Endodermal cell (in vitro differentiated cells): Measurements from ENCODE around the gene SEMA5A. TPM values are rescaled to one million over a fixed set of nuclear protein-coding genes. Genes with fewer than 3 reads are reported as not detected.

Experiments
- DNase-seq: peaks from one replicate; pipeline ENCODE4 v3.0.0-alpha.2; 2017
- H3K27ac ChIP-seq: 2 replicates; pipeline ENCODE4 v1.5.1; 2013; ENCODE audit warnings: mild to moderate bottlenecking, low read depth, low read length, moderate library complexity
- H3K27me3 ChIP-seq: 2 replicates; pipeline ENCODE4 v1.6.1; 2013; ENCODE audit warnings: mild to moderate bottlenecking, low read length, moderate library complexity; ENCODE audit not compliant: insufficient read depth, control insufficient read depth, poor library complexity, severe bottlenecking
- H3K36me3 ChIP-seq: 2 replicates; pipeline ENCODE4 v1.7.0; 2013; ENCODE audit warnings: mild to moderate bottlenecking, low read length, moderate library complexity; ENCODE audit not compliant: control insufficient read depth, insufficient read depth
- H3K4me1 ChIP-seq: one replicate; pipeline ENCODE4 v1.7.0; 2013; ENCODE audit warnings: low read length; ENCODE audit not compliant: control insufficient read depth, insufficient read depth
- H3K4me3 ChIP-seq: 2 replicates; pipeline ENCODE4 v1.5.1; 2013; ENCODE audit warnings: mild to moderate bottlenecking, low read length, moderate library complexity
- H3K9ac ChIP-seq: 2 replicates; pipeline ENCODE4 v1.6.1; 2013; ENCODE audit warnings: mild to moderate bottlenecking, low read length, moderate library complexity; ENCODE audit not compliant: poor library complexity, severe bottlenecking; ENCODE audit errors: extremely low read depth
- H3K9me3 ChIP-seq: 2 replicates; pipeline ENCODE4 v1.6.1; 2013; ENCODE audit warnings: mild to moderate bottlenecking, low read length, moderate library complexity; ENCODE audit not compliant: control insufficient read depth
- H3K27ac Mint-ChIP-seq: 2 replicates; pipeline ENCODE4 v1.8.0; 2020; ENCODE audit warnings: mixed read lengths
- H3K27me3 Mint-ChIP-seq: 2 replicates; pipeline ENCODE4 v1.8.0; 2021; ENCODE audit warnings: mild to moderate bottlenecking, mixed read lengths; ENCODE audit not compliant: insufficient read depth
- H3K36me3 Mint-ChIP-seq: 2 replicates; pipeline ENCODE4 v1.8.0; 2020; ENCODE audit warnings: low read depth, mixed read lengths
- H3K4me1 Mint-ChIP-seq: 2 replicates; pipeline ENCODE4 v1.8.0; 2020; ENCODE audit warnings: mixed read lengths
- H3K4me3 Mint-ChIP-seq: 2 replicates; pipeline ENCODE4 v1.8.0; 2020; ENCODE audit warnings: mild to moderate bottlenecking, moderate library complexity, mixed read lengths
- H3K9me3 Mint-ChIP-seq: 2 replicates; pipeline ENCODE4 v1.8.0; 2020; ENCODE audit warnings: mild to moderate bottlenecking, mixed read lengths
- CTCF ChIP-seq: fragments of 200-600 bp; sonication (generic); conservative IDR thresholded peaks from 2 replicates; pipeline ENCODE4 v1.5.0; 2021; ENCODE audit warnings: antibody characterized with exemption, mild to moderate bottlenecking
- WGBS, 2 experiments: methylation state at CpG; one replicate each; pipeline versions ENCODE4 v1.1.5 to v1.1.7; 2013; ENCODE audit warnings: missing lambda C conversion rate in 2 of 2, mixed read lengths in 1 of 2; ENCODE audit not compliant: insufficient coverage in 1 of 2, insufficient read length in 1 of 2; 5-methylcytosine and 5-hydroxymethylcytosine counted together
- total RNA-seq, 2 donors: library from RNA; stranded (reverse); fragmentation: NEBNext Ultra II Directional in 1 of 2; extraction: Animal tissue kit (Norgen Biotek cat#: 25700) in 1 of 2; gene quantifications; 2 replicates in 1 of 2; 3 replicates in 1 of 2; pipeline ENCODE4 v1.2.1, GENCODE V29; 2021

The SEMA5A gene
- total RNA-seq, 2 donors from 2014 or later: 46.8 to 77.8 TPM

- no peak overlapping the region for H3K27ac Mint-ChIP-seq
- Histone ChIP-seq H3K9ac (no peak overlapping the region), H3K36me3 (peaks cover 15% of the 10 kb centered on the region), H3K27ac (no peak overlapping the region), H3K4me3 (no peak overlapping the region), H3K9me3 (no peaks in the 10 kb centered on the region), H3K4me1 (no peaks in the 10 kb centered on the region), H3K27me3 (no peaks in the 10 kb centered on the region)
- H3K36me3 Mint-ChIP-seq: peaks cover 19% of the 10 kb centered on the region
- no peak for DNase-seq
- no peak overlapping the region for H3K4me3 Mint-ChIP-seq
- no peak for TF ChIP-seq CTCF
- no peaks in the 10 kb centered on the region for H3K27me3 Mint-ChIP-seq
- 92 to 100% methylated on average over 2 of the region's 2 CpGs for WGBS, 2 experiments
- peaks cover 5% of the 10 kb centered on the region for H3K9me3 Mint-ChIP-seq
- H3K4me1 Mint-ChIP-seq: peaks cover 4% of the 10 kb centered on the region
Measured at GRCh38 chr5:9399094-9399493, 146.8 kb downstream of the SEMA5A start.

- Mint-ChIP-seq H3K4me1 (no peaks in the 10 kb centered on the region), H3K4me3 (no peak overlapping the region), H3K27ac (no peak overlapping the region), H3K9me3 (peaks cover 5% of the 10 kb centered on the region), H3K27me3 (no peaks in the 10 kb centered on the region), H3K36me3 (peaks cover 19% of the 10 kb centered on the region)
- WGBS, 2 experiments: 95 to 100% methylated on average over 3 of the region's 3 CpGs
- H3K27ac ChIP-seq: no peak overlapping the region
- H3K9ac ChIP-seq: no peak overlapping the region
- H3K4me3 ChIP-seq: no peak overlapping the region
- H3K4me1 ChIP-seq: no peaks in the 10 kb centered on the region
- H3K36me3 ChIP-seq: peaks cover 23% of the 10 kb centered on the region
- no peak for TF ChIP-seq CTCF
- no peak for DNase-seq
- no peaks in the 10 kb centered on the region for H3K27me3 ChIP-seq
- no peaks in the 10 kb centered on the region for H3K9me3 ChIP-seq
Measured at GRCh38 chr5:9398227-9398626, 147.6 kb downstream of the SEMA5A start.

- Mint-ChIP-seq H3K4me1 (no peaks in the 10 kb centered on the region), H3K27ac (peak overlapping the region; percentile 50), H3K27me3 (no peaks in the 10 kb centered on the region), H3K9me3 (peaks cover 5% of the 10 kb centered on the region), H3K4me3 (no peak overlapping the region), H3K36me3 (peaks cover 18% of the 10 kb centered on the region)
- no peaks in the 10 kb centered on the region for H3K27me3 ChIP-seq
- H3K27ac ChIP-seq: no peak overlapping the region
- H3K9ac ChIP-seq: no peak overlapping the region
- 82 to 86% methylated on average over 1 to 2 of the region's 2 CpGs for WGBS, 2 experiments
- no peak for DNase-seq
- no peak for TF ChIP-seq CTCF
- no peaks in the 10 kb centered on the region for H3K9me3 ChIP-seq
- H3K4me1 ChIP-seq: no peaks in the 10 kb centered on the region
- no peak overlapping the region for H3K4me3 ChIP-seq
- peaks cover 26% of the 10 kb centered on the region for H3K36me3 ChIP-seq
Measured at GRCh38 chr5:9396285-9396770, 149.5 kb downstream of the SEMA5A start.
